B cell (primary cell): ENCODE measurements around the gene LRP6.

Experiments
- CTCF ChIP-seq: fragments of 200-600 bp; IDR thresholded peaks from one replicate; pipeline ENCODE4 v1.8.0; 2022; ENCODE audit warnings: antibody characterized with exemption, mild to moderate bottlenecking
- EZH2 ChIP-seq: IDR thresholded peaks from 2 replicates; pipeline ENCODE4 v1.6.1; 2012; ENCODE audit warnings: borderline replicate concordance, low read depth, mild to moderate bottlenecking, moderate library complexity, low read length; ENCODE audit not compliant: insufficient read depth, poor library complexity, severe bottlenecking

GRCh38 chr12:12107678-12108077 is 159.2 kb downstream of the LRP6 start:
- TF ChIP-seq CTCF (no peak), EZH2 (no peak)
